K562 (cell line): ENCODE results near the gene SHISAL2A. TPM values are rescaled to one million over a fixed set of nuclear protein-coding genes. Genes with fewer than 3 reads are reported as not detected.

Experiments
- DACH1 ChIP-seq: fragments of 450-650 bp; IDR thresholded peaks from 2 replicates; pipeline ENCODE4 v1.6.1; 2018; ENCODE audit not compliant: partially characterized antibody
- EP300 ChIP-seq: IDR thresholded peaks from 2 replicates; pipeline ENCODE4 v1.6.1; 2012; ENCODE audit warnings: low read length, improper control_type of control experiment
- HDAC2 ChIP-seq: fragments of 450-650 bp; IDR thresholded peaks from 2 replicates; pipeline ENCODE4 v1.6.1; 2016; ENCODE audit warnings: mild to moderate bottlenecking
- HEY1 ChIP-seq: fragments of 250-450 bp; sonication (Bioruptor Pico); IDR thresholded peaks from 2 replicates; pipeline ENCODE4 v1.5.0; 2020; ENCODE audit warnings: mild to moderate bottlenecking, moderate library complexity, borderline replicate concordance
- MLLT1 ChIP-seq, 2 experiments: fragments of 450-650 bp; IDR thresholded peaks; 2 replicates each; pipeline ENCODE4 v1.6.1; 2016
- MXI1 ChIP-seq: IDR thresholded peaks from 2 replicates; pipeline ENCODE4 v1.6.1; 2011; ENCODE audit warnings: low read depth, mild to moderate bottlenecking, improper control_type of control experiment, low read length
- POLR2A ChIP-seq: fragments of 450-650 bp; conservative IDR thresholded peaks from 2 replicates; pipeline ENCODE4 v1.6.1; 2016
- TOE1 ChIP-seq, 2 experiments: fragments of 450-650 bp in 1 of 2; sonication (generic) in 1 of 2; formaldehyde crosslinking in 1 of 2; IDR thresholded peaks; 2 replicates each; pipeline versions ENCODE4 v1.7.1 to v1.8.0; 2016 to 2022; ENCODE audit warnings: borderline replicate concordance in 2 of 2, mild to moderate bottlenecking in 2 of 2, antibody characterized with exemption in 1 of 2, inconsistent platforms in 1 of 2, low read depth in 1 of 2, missing genetic modification reagents in 1 of 2, moderate library complexity in 1 of 2
- ZEB2 ChIP-seq: fragments of 450-650 bp; IDR thresholded peaks from 2 replicates; pipeline ENCODE4 v1.6.1; 2016
- ZNF24 ChIP-seq: fragments of 450-650 bp; IDR thresholded peaks from 2 replicates; pipeline ENCODE4 v1.6.1; 2016
- ZNF318 ChIP-seq, 2 experiments: fragments of 450-650 bp; IDR thresholded peaks; 2 replicates each; pipeline ENCODE4 v1.6.1; 2016; ENCODE audit warnings: mild to moderate bottlenecking in 2 of 2, borderline replicate concordance in 1 of 2, low read depth in 1 of 2, moderate library complexity in 1 of 2
- polyA plus RNA-seq, 8 experiments: library from polyadenylated mRNA; depleted of rRNA in 4 of 8; stranded (reverse) in 5 of 8; unstranded in 3 of 8; fragments of >200 nt; fragmentation: Nextera tagmentation in 2 of 8; fragmentation: Illumina TruSeq in 1 of 8; extraction: Ambion mirVana in 2 of 8; extraction: Trizol in 1 of 8; gene quantifications; 2 replicates each; pipeline versions ENCODE4 v1.2.1 to v1.2.3, GENCODE V29; 2011 to 2014; ENCODE audit warnings: inconsistent platforms in 1 of 8, missing spikeins in 1 of 8
- total RNA-seq, 7 experiments: library from RNA; depleted of rRNA in 6 of 7; stranded (reverse); fragments of >200 nt in 6 of 7; fragmentation: Illumina TruSeq in 2 of 7; extraction: Trizol in 2 of 7; gene quantifications; 2 replicates each; pipeline versions ENCODE4 v1.2.1 to v1.2.3, GENCODE V29; 2011 to 2021; ENCODE audit warnings: low replicate concordance in 1 of 7

The SHISAL2A gene
- total and polyA plus RNA-seq, 9 of the 15 experiments (the other 6 are each of a cell fraction or from before 2014, with no cell fraction given): 0.11 TPM; not detected in 8

GRCh38 chr1:52613636-52614373 is 19.2 kb upstream of the SHISAL2A start (continued):
- TF ChIP-seq HDAC2: peak; percentile 45; the same call in 1 of the 2 replicates
- TF ChIP-seq DACH1: peak; percentile 93
- TF ChIP-seq EP300: peak; percentile 91
- no peak for TF ChIP-seq ZNF318 (IDR thresholded peaks at IDR 0.05; ENCODE audit: borderline replicate concordance in 1 of 2, low read depth in 1 of 2)
- TF ChIP-seq HEY1 (CRISPR knock-in tag): no peak; the same call in 1 of the 2 replicates
- no peak for TF ChIP-seq ZNF24
- TF ChIP-seq TOE1 (IDR thresholded peaks at IDR 0.05; ENCODE audit: borderline replicate concordance): 0 out of 2 replicates have a peak, but pooled peaks have one; percentile 57
- TF ChIP-seq TOE1 (CRISPR knock-in tag; IDR thresholded peaks at IDR 0.05; ENCODE audit: borderline replicate concordance, low read depth): no peak
- no peak for TF ChIP-seq POLR2A
- peak; percentile 36; the same call in 1 of the 2 replicates for TF ChIP-seq ZEB2
- peak; percentile 43 to 62; a peak in 1 of 4 replicates for TF ChIP-seq MLLT1 (IDR thresholded peaks at IDR 0.05)
- peak; percentile 43; the same call in 1 of the 2 replicates for TF ChIP-seq MXI1
